ENCODE data around the gene KCNJ15. TPM values are rescaled to one million over a fixed set of nuclear protein-coding genes. Genes with fewer than 3 reads are reported as not detected.

The KCNJ15 gene
- total RNA-seq, 1 experiment from 2014 or later: not detected

- H3K27me3 Mint-ChIP-seq (ENCODE audit: insufficient read depth, unreplicated experiment): peaks cover 11% of the 10 kb centered on the region
Observed at GRCh38 chr21:38297871-38298270, 41.1 kb downstream of the KCNJ15 start.

GRCh38 chr21:38298832-38299231 lies 42.0 kb downstream of the KCNJ15 start:
- no peaks in the 10 kb centered on the region for H3K9me3 ChIP-seq
- no peak overlapping the region for H3K4me3 ChIP-seq (ENCODE audit: low read depth, low read length)
- no peak for TF ChIP-seq CTCF (IDR thresholded peaks at IDR 0.05; ENCODE audit: insufficient read depth in 1 of 2, low read depth in 1 of 2, low read length in 1 of 2, severe bottlenecking in 1 of 2, unreplicated experiment in 1 of 2)
- Mint-ChIP-seq H3K4me1 (ENCODE audit: low read depth, unreplicated experiment) (no peaks in the 10 kb centered on the region), H3K27ac (ENCODE audit: unreplicated experiment) (no peak overlapping the region), H3K36me3 (ENCODE audit: insufficient read depth, unreplicated experiment) (no peaks in the 10 kb centered on the region), H3K9me3 (ENCODE audit: unreplicated experiment) (peaks cover 8% of the 10 kb centered on the region), H3K27me3 (ENCODE audit: insufficient read depth, unreplicated experiment) (peaks cover 11% of the 10 kb centered on the region), H3K4me3 (ENCODE audit: unreplicated experiment) (no peak overlapping the region)
- BruUV-seq (replicated peaks): no TSS peak
- H3K4me1 ChIP-seq: no peaks in the 10 kb centered on the region
- POLR2A ChIA-PET: no interaction called here
- intact Hi-C loops (cut with micrococcal nuclease; ENCODE audit: unreplicated experiment): no loop called here
- DNase-seq: no peak
- CTCF ChIA-PET: no interaction called here
- no peaks in the 10 kb centered on the region for H3K27me3 ChIP-seq (replicated peaks; ENCODE audit: control insufficient read depth, insufficient read depth, low read length)
- no peaks in the 10 kb centered on the region for H3K36me3 ChIP-seq (ENCODE audit: control insufficient read depth, insufficient read depth, low read length)

More at GRCh38 chr21:38297871-38298270, 41.1 kb downstream of the KCNJ15 start:
- no peaks in the 10 kb centered on the region for H3K36me3 Mint-ChIP-seq (ENCODE audit: insufficient read depth, unreplicated experiment)
- no peak for TF ChIP-seq CTCF (IDR thresholded peaks at IDR 0.05; ENCODE audit: insufficient read depth in 1 of 2, low read depth in 1 of 2, low read length in 1 of 2, severe bottlenecking in 1 of 2, unreplicated experiment in 1 of 2)
- Histone ChIP-seq H3K4me1 (no peaks in the 10 kb centered on the region), H3K36me3 (ENCODE audit: control insufficient read depth, insufficient read depth, low read length) (no peaks in the 10 kb centered on the region), H3K27me3 (replicated peaks; ENCODE audit: control insufficient read depth, insufficient read depth, low read length) (no peaks in the 10 kb centered on the region), H3K9me3 (no peaks in the 10 kb centered on the region), H3K4me3 (ENCODE audit: low read depth, low read length) (no peak overlapping the region)
- no peaks in the 10 kb centered on the region for H3K4me1 Mint-ChIP-seq (ENCODE audit: low read depth, unreplicated experiment)
- DNase-seq: no peak
- no TSS peak for BruUV-seq (replicated peaks)
- intact Hi-C loops (cut with micrococcal nuclease; ENCODE audit: unreplicated experiment): no loop called here
- ChIA-PET POLR2A (no interaction called here), CTCF (no interaction called here)
- no peak overlapping the region for H3K27ac Mint-ChIP-seq (ENCODE audit: unreplicated experiment)
- no peak overlapping the region for H3K4me3 Mint-ChIP-seq (ENCODE audit: unreplicated experiment)
- H3K9me3 Mint-ChIP-seq (ENCODE audit: unreplicated experiment): peaks cover 8% of the 10 kb centered on the region

- peaks cover 11% of the 10 kb centered on the region for H3K27me3 Mint-ChIP-seq (ENCODE audit: insufficient read depth, unreplicated experiment)
- CTCF ChIA-PET: no interaction called here
Observed at GRCh38 chr21:38299671-38300070, 42.9 kb downstream of the KCNJ15 start.

More at GRCh38 chr21:38299671-38300070, 42.9 kb downstream of the KCNJ15 start:
- POLR2A ChIA-PET: no interaction called here
- H3K27me3 ChIP-seq (replicated peaks; ENCODE audit: control insufficient read depth, insufficient read depth, low read length): no peaks in the 10 kb centered on the region
- no peak for DNase-seq
- Mint-ChIP-seq H3K36me3 (ENCODE audit: insufficient read depth, unreplicated experiment) (no peaks in the 10 kb centered on the region), H3K9me3 (ENCODE audit: unreplicated experiment) (peaks cover 8% of the 10 kb centered on the region), H3K4me3 (ENCODE audit: unreplicated experiment) (no peak overlapping the region), H3K27ac (ENCODE audit: unreplicated experiment) (no peak overlapping the region), H3K4me1 (ENCODE audit: low read depth, unreplicated experiment) (no peaks in the 10 kb centered on the region)
- no peak overlapping the region for H3K4me3 ChIP-seq (ENCODE audit: low read depth, low read length)
- no peaks in the 10 kb centered on the region for H3K36me3 ChIP-seq (ENCODE audit: control insufficient read depth, insufficient read depth, low read length)
- TF ChIP-seq CTCF (IDR thresholded peaks at IDR 0.05; ENCODE audit: insufficient read depth in 1 of 2, low read depth in 1 of 2, low read length in 1 of 2, severe bottlenecking in 1 of 2, unreplicated experiment in 1 of 2): no peak
- BruUV-seq (replicated peaks): no TSS peak
- intact Hi-C loops (cut with micrococcal nuclease; ENCODE audit: unreplicated experiment): no loop called here
- H3K9me3 ChIP-seq: no peaks in the 10 kb centered on the region
- H3K4me1 ChIP-seq: no peaks in the 10 kb centered on the region
